GM19025 (cell line): ENCODE measurements around the gene PET117.
"Not testable (repeated sequence)": the region's sequence is repeated elsewhere in the genome, so short reads cannot be mapped to it uniquely, and the experiment has no call there.

Source experiments
- ATAC-seq: cut with Tn5 transposase; IDR thresholded peaks from one replicate; pipeline ENCODE4 v1.9.1; 2021; ENCODE audit warnings: mild to moderate bottlenecking, low read depth, moderate library complexity; ENCODE audit not compliant: unreplicated experiment

PET117 gene, protein sequence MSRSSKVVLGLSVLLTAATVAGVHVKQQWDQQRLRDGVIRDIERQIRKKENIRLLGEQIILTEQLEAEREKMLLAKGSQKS

DNA sequence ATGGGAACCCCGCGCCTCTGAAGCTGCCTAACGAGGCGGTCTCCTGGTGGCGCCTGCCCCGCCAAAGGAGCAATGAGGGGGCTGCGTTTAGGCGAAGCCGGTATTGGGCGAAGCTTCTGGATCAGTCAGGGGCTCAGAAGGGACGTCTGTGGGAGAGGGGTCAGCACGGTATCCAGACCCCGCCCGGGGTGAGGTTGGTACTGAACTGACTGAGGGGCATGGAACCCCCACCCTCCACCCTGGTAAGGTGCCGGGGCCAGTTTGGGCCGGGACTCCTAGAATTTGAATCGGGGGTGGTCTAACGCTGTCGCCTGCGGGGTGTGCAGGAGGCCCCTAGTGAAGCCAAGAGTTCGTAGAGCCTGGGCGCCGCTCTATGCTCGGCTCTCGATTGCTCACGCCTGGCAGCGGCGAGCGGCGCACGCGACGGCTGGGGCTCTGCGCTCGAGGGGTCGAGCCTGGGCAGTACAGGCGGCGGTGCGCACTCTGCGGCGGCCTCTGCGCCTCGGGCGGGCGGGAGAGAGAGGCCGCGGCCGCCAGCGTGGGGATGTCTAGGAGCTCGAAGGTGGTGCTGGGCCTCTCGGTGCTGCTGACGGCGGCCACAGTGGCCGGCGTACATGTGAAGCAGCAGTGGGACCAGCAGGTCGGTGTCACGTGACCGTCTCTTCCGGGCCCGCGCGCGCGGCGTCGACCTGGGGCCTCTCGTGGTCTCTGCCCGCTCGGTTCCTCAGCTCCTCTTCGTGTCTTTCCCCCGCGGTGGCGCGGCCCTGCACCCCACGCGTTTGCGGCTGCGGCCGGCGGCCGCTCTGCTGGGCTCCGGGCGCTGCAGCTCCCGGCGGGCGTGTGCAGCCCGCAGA lies at the start of gene PET117, which contains the start of gene KAT14:
Gene PET117 (plus strand): TSS at position 452 of the 854 bp plus-strand sequence. CDS start 93 bp downstream, at position 545.
Gene KAT14 (plus strand): TSS at position 452 of the 854 bp plus-strand sequence. CDS start 4,798 bp downstream, outside the sequence.
- peak; percentile 87 for ATAC-seq

DNA sequence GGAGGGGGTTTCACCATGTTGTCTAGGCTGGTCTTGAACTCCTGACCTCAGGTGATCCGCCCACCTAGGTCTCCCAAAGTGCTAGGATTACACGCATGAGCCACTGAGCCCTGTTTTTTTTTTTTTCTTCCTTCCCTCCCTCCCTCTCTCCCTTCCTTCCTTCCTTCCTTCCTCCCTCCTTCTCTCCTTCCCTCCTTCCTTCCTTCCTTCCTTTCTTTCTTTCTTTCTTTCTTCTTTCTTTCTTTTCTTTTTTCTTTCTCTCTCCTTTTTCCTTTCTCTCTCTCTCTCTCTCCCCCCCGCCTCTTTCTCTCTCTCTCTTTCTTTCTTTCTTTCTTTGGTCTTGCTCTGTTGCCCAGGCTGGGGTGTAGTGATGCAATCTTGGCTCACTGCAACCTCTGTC lies 49.4 kb upstream of the PET117 start:
- not testable (repeated sequence) for ATAC-seq

DNA sequence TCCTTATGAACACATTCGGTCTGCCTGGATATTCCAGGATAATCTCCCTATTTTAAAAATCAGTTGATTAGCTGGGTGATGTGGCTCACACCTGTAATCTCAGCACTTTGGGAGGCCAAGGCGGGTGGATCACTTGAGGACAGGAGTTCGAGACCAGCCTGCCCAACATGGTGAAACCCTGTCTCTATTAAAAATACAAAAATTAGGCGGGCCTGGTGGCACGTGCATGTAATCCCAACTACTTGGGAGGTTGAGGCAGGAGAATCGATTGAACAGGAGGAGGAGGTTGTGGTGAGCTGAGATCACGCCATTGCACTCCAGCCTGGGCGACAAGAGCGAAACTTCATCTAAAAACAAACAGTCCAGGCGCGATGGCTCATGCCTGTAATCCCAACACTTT lies 48.8 kb upstream of the PET117 start:
- ATAC-seq = not testable (repeated sequence)

DNA sequence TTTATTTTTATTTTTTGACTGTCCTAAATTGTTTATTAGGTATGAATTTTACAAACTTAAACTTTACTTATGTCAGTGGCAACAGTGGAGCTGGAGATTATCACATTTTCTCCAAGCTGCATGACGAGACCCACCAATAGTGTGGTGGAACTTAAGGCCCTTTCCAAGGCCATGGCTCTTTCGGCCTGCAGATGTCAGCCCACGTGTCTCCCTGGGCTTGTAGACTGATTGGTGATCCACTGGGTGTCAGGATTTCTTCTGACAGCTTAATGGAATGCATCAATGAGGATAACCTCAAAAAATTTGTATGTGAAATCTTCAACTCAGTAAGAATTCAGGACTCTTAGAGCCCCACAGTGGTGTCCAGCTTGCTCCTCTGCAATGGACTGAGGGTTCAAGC lies 47.6 kb upstream of the PET117 start:
- no peak for ATAC-seq

DNA sequence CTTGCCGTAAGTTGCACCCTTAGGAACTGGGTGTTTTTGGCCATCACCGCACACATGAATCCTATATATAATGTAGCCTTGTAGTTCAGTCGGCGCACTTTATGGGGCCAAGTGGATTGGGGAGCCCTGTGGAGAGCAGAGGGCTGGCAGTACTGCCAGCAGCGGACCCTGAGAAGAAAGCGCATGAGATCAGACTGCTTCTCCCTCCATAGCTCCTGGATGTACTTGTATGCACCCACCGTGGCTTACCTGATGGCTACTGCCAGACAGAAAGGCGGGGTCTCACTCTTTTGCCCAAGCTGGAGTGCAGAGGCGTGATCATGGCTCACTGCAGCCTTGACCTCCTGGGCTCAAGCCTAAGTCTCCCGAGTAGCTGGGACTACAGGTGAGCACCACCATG lies 47.2 kb upstream of the PET117 start:
- no peak for ATAC-seq

DNA sequence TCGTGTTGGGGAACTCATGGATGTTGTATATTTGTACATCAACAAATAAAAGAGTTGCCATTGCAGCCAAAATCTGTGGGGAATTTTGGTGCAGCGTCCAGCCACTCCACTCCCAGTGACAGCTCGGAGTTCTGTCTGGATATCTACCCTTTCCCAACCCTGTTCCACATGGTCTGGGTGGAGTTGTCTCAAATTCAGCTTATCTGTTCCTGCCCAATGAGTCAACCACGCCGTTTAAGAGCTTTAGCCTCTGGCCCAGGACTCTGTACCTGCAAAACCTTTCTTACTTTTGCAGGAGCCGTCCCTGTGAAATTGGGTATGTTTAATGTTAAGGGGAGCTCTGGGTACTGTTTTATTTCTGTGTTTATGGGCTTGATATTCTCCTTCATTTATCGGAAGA lies 46.0 kb upstream of the PET117 start:
- no peak for ATAC-seq

DNA sequence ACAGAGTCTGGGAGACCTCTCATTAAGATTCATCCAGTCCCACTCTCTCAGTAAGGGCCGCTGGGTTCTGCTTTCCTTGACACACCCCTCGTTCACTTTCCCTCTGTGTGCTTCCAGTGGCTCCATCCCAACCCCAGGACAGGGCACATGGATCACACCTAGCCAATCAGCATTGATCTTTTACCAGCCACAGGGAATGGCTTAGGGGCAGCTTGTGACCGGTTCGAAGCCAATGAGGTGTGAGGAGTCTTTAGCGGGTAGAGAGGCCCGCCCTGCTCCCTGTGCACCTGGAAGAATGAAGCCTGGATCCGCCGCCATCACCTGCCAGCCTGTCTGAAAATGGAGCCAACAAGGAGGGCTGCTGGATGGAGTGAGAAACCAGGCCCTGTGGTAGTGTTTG lies 44.8 kb upstream of the PET117 start:
- no peak for ATAC-seq

DNA sequence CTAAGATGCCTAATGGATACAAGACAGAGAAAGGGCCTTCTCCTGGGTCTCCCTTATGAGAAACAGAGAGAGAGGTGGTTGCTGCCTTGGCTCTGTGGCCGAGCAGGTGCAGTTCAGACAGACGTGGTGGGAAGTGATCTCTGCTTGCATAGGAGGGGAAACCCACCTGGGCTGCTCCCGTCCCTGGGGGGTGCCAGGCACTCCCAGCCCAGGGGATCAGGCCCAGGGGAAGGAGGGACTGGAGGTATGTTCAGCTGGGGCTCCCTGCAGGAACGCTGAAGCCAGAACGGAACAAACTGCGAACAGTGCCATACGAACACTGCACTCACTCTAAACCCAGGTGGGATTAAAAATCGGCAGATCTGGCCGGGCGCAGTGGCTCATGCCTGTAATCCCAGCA lies 44.3 kb upstream of the PET117 start:
- no peak for ATAC-seq

DNA sequence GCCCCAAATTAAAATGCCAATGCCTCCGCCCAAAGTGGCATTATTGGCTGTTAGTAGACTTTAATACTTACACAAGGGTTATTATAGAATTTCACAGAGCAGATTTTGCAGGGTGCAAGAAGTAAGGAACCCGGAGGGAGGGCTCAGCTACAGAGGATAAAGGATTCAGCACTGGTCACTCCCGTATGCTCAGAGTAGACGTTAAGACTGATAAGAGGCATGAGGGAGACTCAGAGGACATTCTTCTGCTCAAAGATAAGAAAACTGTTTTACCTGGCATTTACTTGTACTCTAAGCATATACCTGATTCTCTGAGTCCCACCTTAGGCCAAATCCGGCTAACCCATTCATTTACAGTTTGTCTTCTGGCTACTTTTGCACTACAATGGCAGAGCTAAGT lies 43.5 kb upstream of the PET117 start:
- no peak for ATAC-seq

DNA sequence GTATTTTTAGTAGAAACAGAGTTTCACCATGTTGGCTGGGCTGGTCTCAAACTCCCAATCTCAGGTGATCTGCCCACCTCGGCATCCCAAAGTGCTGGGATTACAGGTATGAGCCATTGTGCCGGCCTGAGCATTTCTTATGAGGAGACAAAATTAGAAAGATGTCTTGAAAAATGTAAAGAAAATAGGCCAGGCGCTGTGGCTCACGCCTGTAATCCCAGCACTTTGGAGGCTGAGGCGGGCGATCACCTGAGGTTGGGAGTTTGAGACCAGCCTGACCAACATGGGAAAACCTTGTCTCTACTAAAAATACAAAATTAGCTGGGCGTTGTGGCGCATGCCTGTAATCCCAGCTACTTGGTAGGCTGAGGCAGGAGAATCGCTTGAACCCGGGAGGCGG lies 37.1 kb upstream of the PET117 start:
- ATAC-seq = not testable (repeated sequence)

DNA sequence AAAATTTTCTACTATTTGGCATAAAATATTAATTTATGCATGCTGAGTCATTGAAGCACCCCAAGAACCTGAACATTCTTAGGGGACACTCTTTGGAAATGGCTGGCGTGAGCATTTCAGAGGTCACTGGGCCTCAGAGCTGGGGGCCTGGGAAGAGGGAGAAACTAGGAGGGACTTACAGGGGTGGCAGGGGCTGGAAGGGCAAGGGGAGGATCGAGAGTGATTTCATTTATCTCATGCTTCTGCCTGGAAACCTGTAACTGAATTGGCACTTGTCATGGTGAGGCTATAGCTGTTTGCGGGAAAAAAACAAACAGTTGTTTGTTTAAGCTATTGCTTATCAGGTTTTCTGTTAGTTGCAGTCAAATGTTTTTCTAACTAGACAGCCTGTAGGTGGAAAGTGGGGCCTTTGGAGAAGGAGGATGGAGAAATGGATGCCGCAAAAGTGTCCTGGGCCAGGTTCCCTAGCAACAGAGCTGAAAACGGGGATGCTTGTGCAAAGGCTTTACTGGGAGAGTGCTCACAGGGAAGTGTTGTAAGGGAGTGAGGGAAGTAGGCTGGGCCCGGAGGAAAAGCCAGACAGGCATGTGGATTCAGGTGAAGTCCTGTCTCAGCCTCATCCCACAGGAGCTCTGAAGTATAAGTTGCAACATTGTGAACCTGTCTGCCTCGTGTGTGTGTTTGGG lies 36.4 kb upstream of the PET117 start:
- ATAC-seq = no peak

DNA sequence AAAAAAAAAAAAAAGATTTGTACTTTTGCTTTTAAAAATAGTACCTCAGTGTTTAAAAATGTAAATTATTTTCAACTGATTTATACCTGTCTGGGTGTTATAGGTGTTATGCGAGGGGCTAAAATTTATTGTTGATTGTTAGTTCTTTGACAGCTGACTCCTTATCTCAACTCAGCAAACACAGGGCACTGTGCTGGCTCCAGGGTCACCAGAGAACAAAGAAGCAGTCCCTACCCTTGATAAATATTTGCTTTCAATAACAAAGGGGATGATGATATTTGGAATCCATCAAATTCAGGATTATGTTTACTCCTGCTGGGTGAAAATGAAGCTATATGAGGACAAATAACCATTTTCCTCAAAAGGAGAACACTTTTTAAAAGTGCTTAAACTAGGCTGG lies 34.2 kb upstream of the PET117 start:
- ATAC-seq = no peak

DNA sequence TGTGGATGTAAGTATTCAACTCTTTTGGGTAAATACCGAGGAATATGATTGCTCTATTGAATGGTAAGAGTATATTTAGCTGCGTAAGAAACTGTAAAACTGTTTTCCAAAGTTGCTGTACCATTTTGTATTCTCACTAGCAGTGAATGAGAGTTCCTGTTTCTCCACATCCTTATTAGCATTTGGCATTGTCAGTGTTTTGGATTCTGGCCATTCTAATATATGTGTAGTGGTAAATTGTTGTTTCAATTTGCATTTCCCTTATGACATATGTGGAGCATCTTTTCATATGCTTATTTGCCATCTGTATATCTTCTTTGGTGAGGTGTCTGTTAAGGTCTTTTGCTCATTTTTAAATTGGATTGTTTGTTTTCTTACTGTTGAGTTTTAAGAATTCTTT lies 29.3 kb upstream of the PET117 start:
- ATAC-seq = no peak

DNA sequence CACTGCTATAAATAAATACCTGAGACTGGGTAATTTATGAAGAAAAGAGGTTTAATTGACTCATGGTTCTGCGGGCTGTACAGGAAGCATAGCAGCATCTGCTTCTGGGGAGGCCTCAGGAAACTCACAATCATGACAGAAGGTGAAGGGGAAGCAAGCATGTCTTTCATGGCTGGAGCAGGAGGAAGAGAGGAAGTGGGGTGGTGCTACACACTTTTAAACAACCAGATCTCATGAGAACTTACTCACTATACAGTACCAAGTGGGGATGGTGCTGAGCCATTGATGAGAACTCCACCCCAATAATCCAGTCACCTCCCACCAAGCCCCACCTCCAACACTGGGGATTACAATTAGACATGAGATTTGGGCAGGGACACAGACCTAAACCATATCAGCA lies 9.1 kb upstream of the PET117 start:
- not testable (repeated sequence) for ATAC-seq

DNA sequence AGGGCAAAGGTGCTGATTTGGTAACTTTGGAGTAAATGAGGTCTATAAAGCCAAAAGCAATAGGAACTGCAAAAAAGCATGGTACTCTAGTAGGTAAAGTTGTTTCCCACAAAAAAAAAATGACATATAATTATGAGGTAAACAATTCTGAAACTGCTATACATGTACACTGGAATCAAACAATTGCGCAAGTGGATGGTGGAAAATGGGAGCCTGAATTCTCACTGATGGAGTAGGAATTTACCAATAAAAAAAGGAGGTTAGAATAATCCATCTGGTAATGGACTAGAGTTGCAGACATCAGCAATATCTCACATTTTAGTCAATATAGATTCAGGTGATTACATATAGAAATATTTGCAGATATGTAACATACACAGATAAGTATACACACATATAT lies 5.0 kb upstream of the PET117 start:
- no peak for ATAC-seq

DNA sequence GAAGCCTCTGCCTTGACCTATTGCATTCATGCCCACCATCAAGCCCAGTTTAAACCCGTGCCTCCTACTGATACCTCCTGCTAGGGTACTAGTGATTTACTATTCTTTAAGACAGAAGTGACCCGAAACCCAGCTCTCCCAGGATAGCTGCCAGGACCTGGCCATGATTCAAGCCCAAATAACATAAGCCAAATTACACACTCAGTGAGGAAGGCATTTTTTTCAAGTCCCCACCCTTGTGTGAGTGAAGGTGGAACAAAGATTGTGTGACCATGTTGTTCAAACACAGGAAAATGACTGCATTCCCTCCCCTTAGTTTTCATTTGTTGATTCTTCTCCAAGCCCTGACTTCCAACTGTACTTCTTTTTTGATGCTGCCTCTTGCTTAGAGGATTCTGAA lies 3.7 kb upstream of the PET117 start:
- no peak for ATAC-seq

DNA sequence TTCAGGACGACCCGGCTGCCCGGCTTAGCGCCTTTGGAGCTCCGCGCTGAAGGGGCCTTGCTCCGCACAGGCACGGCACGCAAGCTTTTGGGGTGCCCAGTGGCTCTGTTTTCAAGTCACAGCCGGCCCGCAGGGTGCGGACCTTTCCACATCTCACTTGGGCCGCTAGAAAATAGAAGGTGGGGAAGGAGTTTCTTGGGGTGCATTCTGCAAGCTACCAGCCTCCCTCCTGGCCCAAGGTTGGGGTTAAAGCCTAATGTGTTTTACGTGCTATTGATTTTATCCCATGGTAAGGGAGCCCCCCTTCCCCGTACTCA lies 561 bp downstream of the PET117 start:
- ATAC-seq = peak; percentile 32

DNA sequence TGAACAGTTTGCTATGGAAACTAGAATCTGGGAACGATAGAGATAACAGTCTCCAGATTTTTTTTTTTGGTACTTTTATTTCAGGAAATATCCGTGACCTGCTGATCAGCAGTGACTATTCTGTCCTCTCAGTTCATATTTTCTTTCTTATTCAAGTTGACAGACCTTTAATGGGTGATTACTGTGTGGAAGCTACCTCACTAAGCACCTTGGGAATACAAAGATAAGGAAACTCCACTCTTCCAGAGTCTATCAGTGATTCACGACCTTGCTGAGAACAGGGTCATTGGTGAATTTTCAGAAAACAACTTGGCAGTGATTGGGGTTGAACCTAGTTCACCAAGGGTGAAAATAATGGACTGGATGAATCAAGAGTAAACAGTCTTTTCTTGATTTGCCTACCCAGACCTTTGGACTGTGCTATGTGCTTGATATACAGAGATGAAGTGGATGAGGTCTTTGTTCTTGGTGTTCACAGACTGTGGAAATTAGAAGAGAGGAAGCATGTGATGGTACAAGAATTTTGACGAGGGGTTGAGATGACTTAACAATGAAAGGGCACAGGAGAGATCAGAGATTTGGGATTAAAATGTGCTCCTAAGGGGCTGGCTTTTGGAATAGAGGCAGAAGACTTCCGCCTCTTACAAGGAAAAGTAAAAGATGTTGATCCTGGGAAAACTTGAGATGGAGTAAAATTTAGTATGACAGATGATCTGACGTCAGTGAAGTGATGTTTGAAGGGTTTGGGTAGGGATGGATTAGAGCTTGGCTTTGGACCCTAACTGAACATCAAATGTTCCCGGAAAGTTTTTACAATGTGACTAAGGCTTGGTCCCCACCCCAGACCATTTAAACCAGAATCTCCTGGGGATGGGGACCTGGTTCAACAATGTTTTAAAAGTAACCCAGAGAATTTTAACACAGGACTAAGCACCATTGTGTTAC lies 1.2 kb downstream of the PET117 start:
- ATAC-seq = no peak

DNA sequence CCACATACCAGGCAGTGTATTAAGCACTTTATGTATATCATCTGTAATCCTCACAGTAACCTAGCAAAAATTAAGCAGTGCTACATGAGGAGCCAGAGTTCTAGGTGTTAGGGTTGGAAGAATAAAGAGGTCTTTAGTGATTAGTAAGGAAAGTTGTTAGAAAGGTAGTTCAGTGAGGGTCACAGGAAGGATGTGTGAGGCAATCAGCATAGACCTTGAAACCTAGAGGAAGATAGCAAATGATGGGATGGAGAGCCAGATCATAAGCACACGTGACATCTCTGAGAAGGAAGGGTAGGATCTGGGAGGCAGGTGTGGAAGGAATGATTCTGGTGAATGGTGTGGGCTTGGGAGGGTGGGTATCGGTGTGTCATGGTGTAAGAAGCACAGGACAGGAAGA lies 2.2 kb downstream of the PET117 start:
- ATAC-seq = no peak

DNA sequence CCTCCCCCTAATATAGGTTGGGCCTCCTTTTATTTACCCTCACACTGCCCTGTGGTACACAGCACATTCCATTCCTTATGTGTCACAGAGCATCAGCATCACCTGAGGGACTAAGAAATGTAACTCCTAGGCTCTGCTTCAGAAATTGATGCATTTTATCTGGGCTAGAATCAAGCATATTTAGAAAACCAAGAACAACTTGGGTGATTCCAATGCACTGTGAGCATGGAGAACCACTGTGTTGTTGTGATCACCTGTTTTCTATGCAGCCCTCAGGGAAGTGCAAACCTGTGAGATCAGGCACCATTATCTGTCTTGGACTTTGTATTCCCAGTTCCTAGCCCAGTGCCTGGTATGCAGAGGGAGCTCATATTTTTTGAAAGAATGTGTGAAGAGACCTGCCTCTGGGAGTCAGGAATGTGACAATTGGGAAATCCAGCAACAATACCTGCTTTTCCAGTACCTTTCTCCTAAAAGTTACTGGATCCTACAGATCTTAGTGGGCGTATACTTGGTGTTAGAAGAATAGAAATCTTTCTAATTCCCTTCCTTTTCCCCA lies 7.0 kb downstream of the PET117 start:
- ATAC-seq = no peak
